ENCODE results near the gene MPDZ.

The MPDZ gene

GRCh38 chr9:13078164-13078563 is 201.3 kb downstream of the MPDZ start:
- DNase-seq = no peak

GRCh38 chr9:13076616-13077015 is 202.9 kb downstream of the MPDZ start:
- DNase-seq = no peak

GRCh38 chr9:13071921-13072320 is 207.6 kb downstream of the MPDZ start:
- no peak for DNase-seq

GRCh38 chr9:13070612-13071595 is 208.6 kb downstream of the MPDZ start:
- DNase-seq = no peak

GRCh38 chr9:13069498-13069897 is 210.0 kb downstream of the MPDZ start:
- DNase-seq = no peak

GRCh38 chr9:13064676-13065075 is 214.8 kb downstream of the MPDZ start:
- no peak for DNase-seq

- no peak for DNase-seq
Observed at GRCh38 chr9:13063880-13064459, 215.5 kb downstream of the MPDZ start.

- no peak for DNase-seq
Observed at GRCh38 chr9:13061390-13061789, 218.1 kb downstream of the MPDZ start.

All from cerebellar nuclear complex (tissue), 1 donor.